Non-pigmented ciliary epithelial cell (primary cell): ENCODE data around the gene PACRG.

Experiments
- DNase-seq: peaks from one replicate; pipeline ENCODE4 v3.0.0-alpha.2; 2010; ENCODE audit warnings: low read depth

Gene PACRG

DNA sequence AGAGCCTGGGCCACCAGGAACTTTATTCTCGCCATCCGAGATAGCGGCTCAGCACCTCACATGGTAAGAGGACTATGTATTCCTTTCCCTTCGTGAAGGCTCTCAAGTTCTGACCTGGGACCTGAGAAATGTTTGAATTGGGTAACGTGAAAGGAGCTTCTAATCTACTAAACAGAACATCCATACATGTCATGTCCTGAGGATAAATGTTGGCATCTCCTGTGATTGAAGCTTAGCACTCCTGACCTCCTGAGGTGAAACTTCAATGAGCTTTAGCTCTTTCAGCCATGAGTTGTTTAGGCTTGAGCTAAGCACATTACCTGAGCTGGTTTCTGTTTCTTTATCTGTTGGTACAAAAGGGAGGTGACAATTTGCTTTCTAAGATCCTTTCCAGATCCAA, 280.9 kb downstream of the PACRG start:
- no peak for DNase-seq

GRCh38 chr6:163010145-163010544, 282.4 kb downstream of the PACRG start:
- DNase-seq = no peak

DNA sequence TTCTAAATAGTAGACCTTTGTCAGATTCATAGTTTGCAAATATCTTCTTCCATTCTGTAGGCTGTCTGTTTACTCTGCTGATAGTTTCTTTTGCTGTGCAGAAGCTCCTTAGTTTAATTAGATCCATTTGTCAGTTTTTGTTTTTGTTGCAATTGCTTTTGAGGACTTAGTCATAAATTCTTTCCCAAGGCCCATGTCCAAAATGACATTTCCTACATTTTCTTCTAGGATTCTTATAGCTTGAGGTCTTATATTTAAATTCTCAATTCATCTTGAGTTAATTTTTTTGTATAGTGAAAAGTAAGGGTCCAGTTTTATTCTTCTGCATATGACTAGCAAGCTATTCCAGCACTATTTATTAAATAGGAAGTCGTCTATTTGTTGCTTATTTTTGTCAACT, 287.0 kb downstream of the PACRG start:
- no peak for DNase-seq

DNA sequence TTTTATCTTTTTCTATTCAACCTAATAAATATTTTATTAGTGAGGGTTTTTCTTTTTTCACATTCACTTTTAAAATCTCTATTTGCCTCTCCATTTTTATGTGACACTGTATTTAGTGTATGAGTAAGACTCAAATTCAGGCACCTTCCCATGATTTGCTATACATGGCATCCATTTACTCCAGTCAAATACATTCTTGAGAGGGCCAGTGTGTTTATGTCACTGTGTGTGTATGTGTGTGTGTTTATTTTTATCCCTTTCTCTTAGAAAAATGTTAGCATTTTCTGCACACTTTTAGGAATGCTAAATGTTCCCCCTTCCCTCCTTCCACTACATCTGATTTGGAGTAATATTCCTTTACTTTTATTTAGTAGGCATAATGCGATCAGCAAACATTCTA, 290.0 kb downstream of the PACRG start:
- DNase-seq = no peak

- DNase-seq = no peak
These were observed 292.2 kb downstream of the PACRG start for GRCh38 chr6:163019926-163020325.

DNA sequence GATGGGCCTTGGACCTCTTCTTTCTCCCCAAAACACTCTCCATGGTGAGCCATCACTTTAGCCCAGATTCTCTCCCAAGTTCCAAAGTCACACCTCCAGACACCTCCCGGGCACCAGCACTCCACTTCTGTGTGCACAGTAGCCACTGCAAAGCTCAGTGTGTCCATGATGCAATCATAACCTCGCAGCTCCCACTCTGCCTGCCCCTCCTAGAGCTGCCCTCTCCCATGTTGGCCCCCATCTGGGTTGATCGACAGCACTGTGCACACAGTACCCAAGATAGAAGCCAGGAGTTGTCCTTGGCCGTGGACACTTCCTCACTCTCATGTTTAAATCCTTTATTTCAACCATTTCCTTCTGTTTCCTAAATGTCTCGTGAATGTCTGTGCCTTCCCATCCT, 293.3 kb downstream of the PACRG start:
- no peak for DNase-seq

- DNase-seq = no peak
These were observed 295.9 kb downstream of the PACRG start for GRCh38 chr6:163023700-163024099.

DNA sequence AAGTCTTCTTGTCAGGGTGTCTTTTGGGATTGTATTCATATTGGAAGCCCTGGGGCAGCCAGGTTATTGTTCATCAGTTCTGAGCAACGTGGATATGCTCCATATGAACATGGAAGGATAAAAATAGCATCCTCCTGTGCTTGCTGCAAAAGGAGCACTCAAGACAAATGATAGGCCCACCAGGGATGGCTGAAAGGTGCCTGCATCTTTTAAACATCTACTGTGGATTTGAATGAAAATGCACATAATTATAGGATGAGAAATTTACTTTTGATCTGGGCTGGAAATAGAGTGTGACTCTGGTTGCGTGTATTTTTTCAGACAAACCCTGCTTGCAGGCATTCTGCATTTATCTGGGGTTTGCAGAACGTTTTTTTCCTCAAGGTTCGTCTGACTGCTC, 299.1 kb downstream of the PACRG start:
- DNase-seq = no peak

DNA sequence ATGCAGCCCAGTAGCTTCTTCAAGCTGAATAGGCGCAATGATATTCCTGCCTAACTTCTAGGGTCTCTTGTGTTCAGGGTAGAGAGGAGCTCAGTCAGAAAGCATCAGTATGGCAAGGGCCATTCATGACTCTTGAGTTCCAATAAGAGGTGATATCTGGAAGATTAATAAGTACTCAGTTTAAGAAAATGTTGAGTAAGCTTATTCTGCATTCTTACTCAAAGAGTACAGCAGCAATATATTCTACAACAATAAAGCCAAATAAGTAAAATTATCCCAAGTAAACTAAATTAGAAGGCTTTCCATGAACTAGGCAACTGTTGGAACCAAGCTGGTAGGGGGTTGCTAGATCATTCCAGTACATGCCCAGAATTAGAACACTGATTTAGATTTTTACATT, 303.2 kb downstream of the PACRG start:
- DNase-seq = no peak

DNA sequence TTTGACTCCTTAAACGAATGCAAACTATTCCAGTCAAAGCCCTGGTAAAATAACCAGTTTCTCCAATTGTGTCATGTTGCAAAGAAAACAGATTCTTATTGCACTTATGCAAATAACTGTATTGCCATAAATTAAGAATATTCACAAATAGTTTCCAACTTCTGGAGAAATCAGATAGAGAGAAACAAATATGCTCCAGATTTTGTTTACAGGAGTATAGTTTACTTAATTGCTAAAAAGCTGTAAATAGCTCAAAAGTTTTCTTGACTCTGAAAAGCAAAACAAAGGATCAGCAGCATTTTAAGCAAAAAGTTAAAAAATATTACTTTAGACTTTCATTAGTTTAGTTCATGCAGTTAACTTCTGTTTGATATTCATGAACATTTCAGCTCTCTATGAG, 304.2 kb downstream of the PACRG start:
- DNase-seq = no peak

- DNase-seq = no peak
These were observed 308.4 kb downstream of the PACRG start for GRCh38 chr6:163036160-163036645.

DNA sequence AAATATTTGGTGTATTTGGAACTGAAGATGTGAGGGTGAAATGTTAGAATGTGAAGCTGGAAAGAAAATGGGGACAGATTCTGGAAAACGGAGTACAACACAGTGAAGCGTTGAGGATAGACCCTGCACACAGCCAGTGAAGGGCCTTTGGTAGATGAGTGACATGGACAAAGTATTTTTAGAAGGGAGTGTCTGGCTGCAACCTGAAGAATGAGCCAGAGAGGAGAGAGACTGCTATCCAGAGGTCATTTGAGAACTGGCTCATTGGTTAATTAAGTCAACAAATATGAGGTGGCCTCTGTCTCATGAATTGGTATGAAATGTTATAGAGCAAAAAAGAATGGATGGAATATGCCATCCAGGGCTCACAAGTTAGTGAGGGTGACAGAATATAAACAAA, 310.5 kb downstream of the PACRG start:
- no peak for DNase-seq

GRCh38 chr6:163048345-163048744, 320.6 kb downstream of the PACRG start:
- DNase-seq = no peak

- DNase-seq = no peak
These were observed 326.0 kb downstream of the PACRG start for GRCh38 chr6:163053667-163054344.

DNA sequence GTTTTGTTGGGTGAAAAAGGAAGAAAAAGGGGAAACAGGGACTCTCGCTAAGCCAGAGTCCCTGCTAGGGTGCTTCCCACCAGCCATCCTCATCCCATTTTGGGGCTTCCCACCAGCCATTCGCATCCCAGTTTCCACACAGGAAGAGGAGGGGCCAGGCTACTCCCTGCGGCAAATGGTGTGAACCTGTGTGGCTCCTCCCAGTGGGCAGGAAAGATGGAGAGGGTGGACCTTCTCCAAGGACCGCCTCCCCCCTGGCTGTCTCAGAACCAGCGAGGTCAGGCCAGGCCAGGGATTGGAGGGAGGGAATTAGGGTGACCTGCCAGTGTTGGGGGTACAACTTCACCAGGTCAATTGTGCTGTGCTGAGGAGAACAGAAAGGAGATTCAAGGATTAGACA, 326.9 kb downstream of the PACRG start:
- no peak for DNase-seq

DNA sequence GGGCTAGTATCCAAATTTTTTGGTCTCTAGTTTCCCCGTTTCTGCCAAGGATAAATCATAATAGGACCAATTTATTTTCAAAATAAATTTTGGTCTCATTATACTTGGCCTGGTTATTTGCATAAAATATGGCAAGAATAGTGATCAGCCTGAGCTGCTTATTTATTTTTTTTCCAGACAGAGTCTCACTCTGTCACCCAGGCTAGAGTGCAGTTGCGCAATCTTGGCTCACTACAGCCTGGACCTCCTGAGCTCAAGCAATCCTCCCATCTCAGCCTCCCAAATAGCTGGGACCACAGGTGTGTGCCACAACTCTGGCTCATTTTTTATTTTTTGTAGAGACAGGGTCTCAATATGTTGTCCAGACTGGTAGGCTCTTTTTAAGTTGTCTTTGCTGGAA, 329.5 kb downstream of the PACRG start:
- no peak for DNase-seq

GRCh38 chr6:163062790-163063189, 335.0 kb downstream of the PACRG start:
- DNase-seq = no peak

- no peak for DNase-seq
These were observed 335.8 kb downstream of the PACRG start for GRCh38 chr6:163063561-163063960.

GRCh38 chr6:163064397-163064796, 336.6 kb downstream of the PACRG start:
- no peak for DNase-seq

DNA sequence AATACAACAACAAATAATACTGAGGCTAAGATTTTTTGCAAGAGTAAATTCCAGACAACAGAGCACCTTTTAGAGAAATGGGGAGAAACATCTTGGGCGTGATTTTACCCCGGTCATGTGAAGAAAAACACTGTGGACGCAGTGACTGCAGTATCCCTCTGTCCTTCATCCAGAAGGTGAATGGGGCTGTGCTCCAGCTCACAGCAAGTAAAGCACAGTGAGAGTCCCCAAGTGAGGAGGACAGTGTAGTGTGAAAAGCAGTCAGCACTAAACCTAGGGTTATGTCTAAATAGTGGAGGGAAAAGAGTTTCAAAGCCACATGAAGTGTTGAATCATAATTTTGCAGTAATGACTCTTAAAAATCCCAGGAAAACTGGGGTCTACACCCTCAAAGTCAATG, 338.4 kb downstream of the PACRG start:
- no peak for DNase-seq

DNA sequence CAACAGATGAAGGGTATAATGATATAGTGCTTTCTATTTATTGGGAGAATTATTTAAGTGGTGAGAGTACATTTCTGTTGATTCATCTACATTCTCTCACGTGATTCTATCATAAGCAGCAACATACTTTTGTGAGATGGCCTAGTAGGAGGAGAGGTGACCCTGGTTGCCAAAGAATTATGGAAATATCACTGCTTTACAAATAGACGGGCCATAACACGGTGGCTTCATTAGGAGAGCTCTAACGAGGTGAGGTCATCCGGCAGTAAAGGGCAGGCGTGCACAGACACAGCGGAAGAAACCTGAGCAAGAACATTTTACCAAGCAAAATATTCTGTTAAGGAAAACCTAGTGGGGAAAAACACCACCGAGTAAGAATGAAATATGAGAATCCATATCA, 349.4 kb downstream of the PACRG start:
- DNase-seq = no peak

GRCh38 chr6:163078712-163079111, 350.9 kb downstream of the PACRG start:
- DNase-seq = no peak

- DNase-seq = no peak
These were observed 352.5 kb downstream of the PACRG start for GRCh38 chr6:163080228-163080627.

DNA sequence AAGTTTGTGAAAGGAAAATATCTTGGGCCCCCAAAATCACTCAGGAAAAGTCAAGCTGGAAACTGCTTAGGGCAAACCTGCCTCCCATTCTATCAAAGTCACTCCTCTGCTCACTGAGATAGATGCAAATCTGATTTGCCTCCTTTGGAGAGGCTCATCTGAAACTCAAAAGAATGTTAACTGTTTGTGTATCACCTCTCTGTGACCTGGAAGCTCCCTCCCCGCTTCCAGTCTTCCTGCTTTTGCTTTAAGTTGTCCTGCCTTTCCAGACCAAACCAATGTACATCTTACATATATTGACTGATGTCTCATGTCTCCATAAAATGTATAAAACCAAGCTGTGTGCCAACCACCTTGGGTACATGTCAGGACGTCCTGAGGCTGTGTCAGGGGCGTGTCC, 355.4 kb downstream of the PACRG start:
- DNase-seq = no peak

DNA sequence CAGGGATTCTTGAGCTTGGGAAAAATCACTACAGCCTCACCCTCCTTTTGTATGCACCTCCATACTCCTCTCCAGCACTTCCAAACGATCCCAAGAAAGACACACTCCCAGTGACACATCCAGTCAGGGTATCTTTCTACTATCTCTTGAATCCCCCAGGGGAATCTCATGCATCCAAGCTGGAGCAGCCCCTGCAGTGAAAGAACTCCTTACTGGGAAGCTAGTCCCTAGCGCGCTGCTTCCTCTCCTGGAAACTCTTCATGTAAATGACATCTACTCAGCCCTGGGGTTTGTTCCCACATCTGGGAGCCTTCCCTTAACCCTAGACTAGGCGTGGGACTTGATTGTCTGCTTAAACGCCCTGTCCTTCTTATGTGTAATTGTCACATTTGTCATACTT, 357.7 kb downstream of the PACRG start:
- no peak for DNase-seq
